Stimulated activated CD4-positive, alpha-beta T cell treated with anti-CD3 and anti-CD28 coated beads, Interleukin-4, amount 100 ng/mL, for 24 hours (primary cell): ENCODE data around the gene RPS29.

Source experiments
- DNase-seq: peaks from one replicate; pipeline ENCODE4 v3.0.0-alpha.2; 2020

RPS29 gene

GRCh38 chr14:49549446-49549845, 36.7 kb downstream of the RPS29 start:
- no peak for DNase-seq

GRCh38 chr14:49546766-49547165, 39.4 kb downstream of the RPS29 start:
- DNase-seq = no peak

GRCh38 chr14:49545716-49546115, 40.5 kb downstream of the RPS29 start:
- no peak for DNase-seq

GRCh38 chr14:49545071-49545470, 41.1 kb downstream of the RPS29 start:
- DNase-seq = no peak

- no peak for DNase-seq
Observed at GRCh38 chr14:49541049-49541448, 45.1 kb downstream of the RPS29 start.

- no peak for DNase-seq
Observed at GRCh38 chr14:49538852-49539251, 47.3 kb downstream of the RPS29 start.
